ENCODE results near the gene ADD1. TPM values are rescaled to one million over a fixed set of nuclear protein-coding genes. Genes with fewer than 3 reads are reported as not detected.
A peak's percentile ranks its signal among the peaks of the same experiment; 100 is the strongest.

The ADD1 gene
- polyA plus RNA-seq, 1 donor (not counting 4 experiments of a cell fraction or from before 2014, with no cell fraction given), result 109 TPM

DNA sequence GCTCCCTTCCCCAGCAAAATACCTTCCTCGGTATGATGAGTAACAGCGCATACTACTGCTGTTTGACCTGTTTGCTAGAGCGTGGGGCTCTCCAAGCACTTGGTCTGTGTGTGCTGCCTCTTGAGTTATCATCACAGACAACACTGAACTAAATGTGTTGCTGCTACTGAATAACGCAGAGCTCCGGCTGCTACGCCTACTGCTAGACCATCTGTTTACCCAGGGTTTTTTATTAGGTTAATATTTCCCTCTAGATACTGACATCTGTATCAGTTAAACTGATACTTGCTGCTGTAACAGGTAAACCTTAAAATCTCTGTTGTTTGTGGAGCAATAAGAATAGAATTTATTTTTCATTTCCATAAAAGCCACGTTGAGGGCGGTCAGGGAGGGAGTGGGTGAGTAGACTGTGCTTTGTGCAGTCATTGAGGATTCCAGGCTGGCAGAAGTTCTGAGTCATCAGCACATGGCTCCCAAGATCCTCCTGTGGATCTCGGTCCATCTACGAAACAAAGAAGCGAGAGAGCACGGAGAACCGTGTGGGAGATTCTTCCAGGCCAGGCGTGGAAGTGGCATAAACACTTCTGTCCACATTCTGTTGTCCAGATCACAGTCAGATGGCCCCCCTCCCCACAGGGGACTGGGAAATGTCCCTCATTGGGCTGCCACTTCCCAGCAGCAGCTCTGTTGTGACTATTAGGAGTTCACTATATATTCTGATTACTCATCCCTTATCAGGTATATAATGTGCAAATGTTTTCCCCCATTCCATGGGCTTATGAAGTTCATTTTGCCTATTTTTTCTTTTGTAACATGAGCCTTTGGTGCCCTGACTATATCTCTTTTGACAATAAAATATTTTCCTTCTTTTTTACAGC, 133.8 kb downstream of the ADD1 start:
- H3K36me3 ChIP-seq (ENCODE audit: control insufficient read depth in 2 of 2, extremely low read depth in 1 of 2, insufficient read depth in 2 of 2, low read length in 2 of 2), result no peaks in the 10 kb centered on the region
- no peak overlapping the region for H3K27ac ChIP-seq (ENCODE audit: control insufficient read depth, insufficient read depth, low read length)
- peaks cover 6% of the 10 kb centered on the region for H3K27me3 ChIP-seq (ENCODE audit: control insufficient read depth, extremely low read depth, insufficient read depth, low read length)
- TF ChIP-seq, protein P1, sequence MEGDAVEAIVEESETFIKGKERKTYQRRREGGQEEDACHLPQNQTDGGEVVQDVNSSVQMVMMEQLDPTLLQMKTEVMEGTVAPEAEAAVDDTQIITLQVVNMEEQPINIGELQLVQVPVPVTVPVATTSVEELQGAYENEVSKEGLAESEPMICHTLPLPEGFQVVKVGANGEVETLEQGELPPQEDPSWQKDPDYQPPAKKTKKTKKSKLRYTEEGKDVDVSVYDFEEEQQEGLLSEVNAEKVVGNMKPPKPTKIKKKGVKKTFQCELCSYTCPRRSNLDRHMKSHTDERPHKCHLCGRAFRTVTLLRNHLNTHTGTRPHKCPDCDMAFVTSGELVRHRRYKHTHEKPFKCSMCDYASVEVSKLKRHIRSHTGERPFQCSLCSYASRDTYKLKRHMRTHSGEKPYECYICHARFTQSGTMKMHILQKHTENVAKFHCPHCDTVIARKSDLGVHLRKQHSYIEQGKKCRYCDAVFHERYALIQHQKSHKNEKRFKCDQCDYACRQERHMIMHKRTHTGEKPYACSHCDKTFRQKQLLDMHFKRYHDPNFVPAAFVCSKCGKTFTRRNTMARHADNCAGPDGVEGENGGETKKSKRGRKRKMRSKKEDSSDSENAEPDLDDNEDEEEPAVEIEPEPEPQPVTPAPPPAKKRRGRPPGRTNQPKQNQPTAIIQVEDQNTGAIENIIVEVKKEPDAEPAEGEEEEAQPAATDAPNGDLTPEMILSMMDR (optimal IDR thresholded peaks at IDR 0.05 in 1 of 3, IDR thresholded peaks at IDR 0.05 in 1 of 3, conservative IDR thresholded peaks at IDR 0.05 in 1 of 3; ENCODE audit: extremely low read depth in 1 of 3, insufficient read depth in 2 of 3, low read length in 3 of 3), result no peak
- no peak for TF ChIP-seq EZH2 (IDR thresholded peaks at IDR 0.05; ENCODE audit: low read length)
- H4K20me1 ChIP-seq (ENCODE audit: control insufficient read depth, extremely low read depth, insufficient read depth, low read length), result no peaks in the 10 kb centered on the region
- H3K9me1 ChIP-seq (ENCODE audit: control insufficient read depth, extremely low read depth, insufficient read depth, low read length), result no peaks in the 10 kb centered on the region
- H3K79me2 ChIP-seq (ENCODE audit: control insufficient read depth, insufficient read depth, low read length), result no peaks in the 10 kb centered on the region
- peaks cover 11% of the 10 kb centered on the region for H3K9me3 ChIP-seq (ENCODE audit: control insufficient read depth, low read depth, low read length)
- no peak overlapping the region for H3K9ac ChIP-seq (ENCODE audit: control insufficient read depth, extremely low read depth, insufficient read depth, low read length)
- DNase-seq (ENCODE audit: low read depth, low spot score) (no peak), FAIRE-seq (peak; percentile 34)
- H2AFZ ChIP-seq (ENCODE audit: control insufficient read depth, low read length), result no peak overlapping the region
- H3K4me2 ChIP-seq (ENCODE audit: control insufficient read depth, extremely low read depth, insufficient read depth, low read depth, low read length), result no peak overlapping the region
- H3K4me1 ChIP-seq (ENCODE audit: control insufficient read depth, extremely low read depth, insufficient read depth, low read length), result no peaks in the 10 kb centered on the region
- dilution Hi-C loops (cut with MboI; ENCODE audit: extremely low pct_ligation_motif_present, low sequenced_read_pairs), result no loop called here
- H3K4me3 ChIP-seq (ENCODE audit: control insufficient read depth in 2 of 3, extremely low read depth in 1 of 3, insufficient read depth in 2 of 3, low read depth in 1 of 3, low read length in 3 of 3), result no peak overlapping the region

Other genes with a start within 250 kb of the ADD1 start
- 22.6 to 23.1 TPM (median 23.1 TPM) in 3 replicates for gene TNIP2, start 87.5 kb upstream of the ADD1 start, polyA plus RNA-seq
- gene SH3BP2, start 50.8 kb upstream of the ADD1 start, polyA plus RNA-seq, result 7.2 to 21.6 TPM (median 11.2 TPM) in 3 replicates
- gene NOP14, start 119.6 kb downstream of the ADD1 start, polyA plus RNA-seq, result 9.6 to 24.7 TPM (median 21.8 TPM) in 3 replicates
- gene GRK4, start 119.7 kb downstream of the ADD1 start, polyA plus RNA-seq, result 3.8 to 4.8 TPM (median 4.3 TPM) in 3 replicates
- not detected in 3 replicates for gene HTT-AS, start 230.7 kb downstream of the ADD1 start, polyA plus RNA-seq
- gene HTT, start 230.8 kb downstream of the ADD1 start, polyA plus RNA-seq, result 16.2 to 25.5 TPM (median 16.4 TPM) in 3 replicates